GM23248 (cell line): ENCODE data around the gene PLPPR3. TPM values are rescaled to one million over a fixed set of nuclear protein-coding genes. Genes with fewer than 3 reads are reported as not detected.
"Not testable (repeated sequence)": the region's sequence is repeated elsewhere in the genome, so short reads cannot be mapped to it uniquely, and the experiment has no call there.

ENCODE experiments used
- DNase-seq: peaks from one replicate; pipeline ENCODE4 v3.0.0-alpha.2; 2015
- H2AFZ ChIP-seq: fragments of 200-600 bp; sonication (generic); 2 replicates; pipeline ENCODE4 v1.6.1; 2016; ENCODE audit warnings: antibody characterized with exemption
- H3F3A ChIP-seq: fragments of 200-600 bp; sonication (generic); 2 replicates; pipeline ENCODE4 v1.6.1; 2016; ENCODE audit warnings: mild to moderate bottlenecking, antibody characterized with exemption, mixed run types; ENCODE audit not compliant: insufficient read depth
- H3K27ac ChIP-seq: fragments of 200-600 bp; sonication (generic); 2 replicates; pipeline ENCODE4 v1.5.1; 2016; ENCODE audit warnings: mild to moderate bottlenecking
- H3K27me3 ChIP-seq: fragments of 200-600 bp; sonication (generic); replicated peaks from 2 replicates; pipeline ENCODE4 v1.6.1; 2016; ENCODE audit warnings: mild to moderate bottlenecking; ENCODE audit not compliant: insufficient read depth
- H3K36me3 ChIP-seq: fragments of 200-600 bp; sonication (generic); 2 replicates; pipeline ENCODE4 v1.6.1; 2016; ENCODE audit warnings: low read depth, mild to moderate bottlenecking
- H3K4me1 ChIP-seq: fragments of 200-600 bp; sonication (generic); 2 replicates; pipeline ENCODE4 v1.6.1; 2016; ENCODE audit warnings: mild to moderate bottlenecking; ENCODE audit not compliant: insufficient read depth
- H3K4me2 ChIP-seq: fragments of 200-600 bp; sonication (generic); one replicate; pipeline ENCODE4 v1.6.1; 2016; ENCODE audit warnings: mild to moderate bottlenecking; ENCODE audit not compliant: unreplicated experiment
- H3K4me3 ChIP-seq: fragments of 200-600 bp; sonication (generic); 2 replicates; pipeline ENCODE4 v1.5.1; 2016; ENCODE audit warnings: mild to moderate bottlenecking
- H3K79me2 ChIP-seq: fragments of 200-600 bp; sonication (generic); 2 replicates; pipeline ENCODE4 v1.6.1; 2016; ENCODE audit warnings: mild to moderate bottlenecking; ENCODE audit not compliant: insufficient read depth
- H3K9ac ChIP-seq: fragments of 200-600 bp; sonication (generic); 2 replicates; pipeline ENCODE4 v1.6.1; 2016; ENCODE audit warnings: mild to moderate bottlenecking
- H3K9me2 ChIP-seq: fragments of 200-600 bp; sonication (generic); 2 replicates; pipeline ENCODE4 v1.6.1; 2016; ENCODE audit warnings: mixed run types, mild to moderate bottlenecking, moderate library complexity; ENCODE audit not compliant: insufficient read depth
- H3K9me3 ChIP-seq: fragments of 200-600 bp; sonication (generic); one replicate; pipeline ENCODE4 v1.6.1; 2017; ENCODE audit warnings: low read depth
- H4K20me1 ChIP-seq: fragments of 200-600 bp; sonication (generic); 2 replicates; pipeline ENCODE4 v1.6.0; 2016; ENCODE audit not compliant: insufficient read depth
- EZH2 ChIP-seq: fragments of 200-600 bp; sonication (generic); IDR thresholded peaks from 2 replicates; pipeline ENCODE4 v1.6.1; 2018; ENCODE audit warnings: antibody characterized with exemption, mild to moderate bottlenecking; ENCODE audit not compliant: insufficient read depth, poor library complexity, severe bottlenecking
- EZH2phosphoT487 ChIP-seq: fragments of 200-600 bp; sonication (generic); IDR thresholded peaks from 2 replicates; pipeline ENCODE4 v1.6.1; 2018; ENCODE audit warnings: antibody characterized with exemption, moderate library complexity, mild to moderate bottlenecking, low read depth; ENCODE audit not compliant: insufficient read depth
- WGBS, 2 experiments: methylation state at CpG; one replicate each; pipeline ENCODE4 v1.1.6; 2015 to 2017; ENCODE audit warnings: low lambda C conversion rate in 2 of 2, low coverage in 1 of 2; ENCODE audit errors: missing lambda C conversion rate in 2 of 2; 5-methylcytosine and 5-hydroxymethylcytosine counted together
- in situ Hi-C: fragments of 300-500 bp; cut with MboI; formaldehyde crosslinking; loops from 2 replicates; pipeline ENCODE4 v1.15.0; 2020
- polyA plus RNA-seq: library from polyadenylated mRNA; unstranded; fragments of >200 nt; fragmentation: Nextera tagmentation; extraction: Ambion mirVana; gene quantifications from 2 replicates; pipeline ENCODE4 v1.2.1, GENCODE V29; 2016
- total RNA-seq: library from RNA; depleted of rRNA; stranded (reverse); fragments of >200 nt; shearing (Covaris generic); gene quantifications from 2 replicates; pipeline ENCODE4 v1.2.3, GENCODE V29; 2014

Gene PLPPR3
- total and polyA plus RNA-seq, 2 experiments from 2014 or later: 0.32 TPM; not detected in 1

- H3K36me3 ChIP-seq: no peaks in the 10 kb centered on the region
- peaks cover 10% of the 10 kb centered on the region for H3K4me1 ChIP-seq
- in situ Hi-C loops: no loop called here
- no peaks in the 10 kb centered on the region for H3K9me2 ChIP-seq
- no peak for DNase-seq
- no peaks in the 10 kb centered on the region for H3K9me3 ChIP-seq
- no peak overlapping the region for H2AFZ ChIP-seq
- no peaks in the 10 kb centered on the region for H3K27me3 ChIP-seq
- no peak overlapping the region for H3K4me2 ChIP-seq
- H3F3A ChIP-seq: no peaks in the 10 kb centered on the region
- no peaks in the 10 kb centered on the region for H4K20me1 ChIP-seq
- H3K27ac ChIP-seq: no peak overlapping the region
- H3K4me3 ChIP-seq: no peak overlapping the region
- H3K9ac ChIP-seq: no peak overlapping the region
- no peaks in the 10 kb centered on the region for H3K79me2 ChIP-seq
- 82 to 88% methylated on average over 12 of the region's 12 CpGs for WGBS, 2 experiments
- TF ChIP-seq EZH2phosphoT487: no peak
- no peak for TF ChIP-seq EZH2
Measured at GRCh38 chr19:855142-855541, 33.4 kb upstream of the PLPPR3 start.

DNA sequence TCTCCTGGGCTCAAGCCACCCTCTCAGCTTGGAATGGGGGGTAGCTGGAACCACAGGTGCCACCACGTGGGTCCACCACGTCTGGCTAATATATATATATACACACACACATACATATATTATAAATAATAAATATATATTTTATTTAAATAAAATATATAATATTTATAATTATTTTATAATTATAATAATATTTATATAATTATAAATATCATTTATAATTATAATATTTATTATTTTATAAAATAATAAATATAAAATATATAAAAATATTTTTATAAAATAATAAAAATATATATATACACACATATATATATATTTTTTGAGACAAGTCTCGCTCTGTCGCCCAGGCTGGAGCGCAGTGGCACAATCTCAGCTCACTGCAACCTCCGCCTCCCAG, 32.8 kb upstream of the PLPPR3 start:
- no peak overlapping the region for H3K27ac ChIP-seq
- no peak overlapping the region for H2AFZ ChIP-seq
- H3K4me3 ChIP-seq: no peak overlapping the region
- H3K9ac ChIP-seq: no peak overlapping the region
- no peaks in the 10 kb centered on the region for H3K9me3 ChIP-seq
- no peaks in the 10 kb centered on the region for H3K27me3 ChIP-seq
- H3F3A ChIP-seq: 0 out of 2 replicates have a peak, but pooled peaks cover 3% of the 10 kb centered on the region
- H4K20me1 ChIP-seq: no peaks in the 10 kb centered on the region
- no peak for DNase-seq
- no peaks in the 10 kb centered on the region for H3K36me3 ChIP-seq
- 74 to 82% methylated on average over 6 of the region's 6 CpGs for WGBS, 2 experiments
- H3K9me2 ChIP-seq: no peaks in the 10 kb centered on the region
- H3K4me2 ChIP-seq: no peak overlapping the region
- in situ Hi-C loops: no loop called here
- TF ChIP-seq EZH2 (no peak), EZH2phosphoT487 (no peak)
- H3K4me1 ChIP-seq: peaks cover 4% of the 10 kb centered on the region; the same call in 1 of the 2 replicates
- no peaks in the 10 kb centered on the region for H3K79me2 ChIP-seq

- DNase-seq, H3K27ac ChIP-seq, H3K79me2 ChIP-seq, H3K4me2 ChIP-seq, in situ Hi-C loops, H3K9me2 ChIP-seq, H4K20me1 ChIP-seq, H3K4me3 ChIP-seq, H3F3A ChIP-seq, H3K36me3 ChIP-seq, H3K27me3 ChIP-seq, H2AFZ ChIP-seq, H3K9ac ChIP-seq, H3K4me1 ChIP-seq, H3K9me3 ChIP-seq: not testable (repeated sequence)
- WGBS, 2 experiments: 94 to 98% methylated on average over 8 to 14 of the region's 17 CpGs
Measured at GRCh38 chr19:853614-854220, 32.0 kb upstream of the PLPPR3 start.

GRCh38 chr19:853014-853585, 31.3 kb upstream of the PLPPR3 start:
- Histone ChIP-seq H3K4me1 (0 out of 2 replicates have a peak, but pooled peaks cover 4% of the 10 kb centered on the region), H3K9ac (no peak overlapping the region), H3K4me2 (no peak overlapping the region), H2AFZ (no peak overlapping the region), H3F3A (0 out of 2 replicates have a peak, but pooled peaks cover 3% of the 10 kb centered on the region), H3K79me2 (no peaks in the 10 kb centered on the region), H3K27me3 (peaks cover 4% of the 10 kb centered on the region; the same call in 1 of the 2 replicates), H3K4me3 (no peak overlapping the region), H3K36me3 (no peaks in the 10 kb centered on the region), H4K20me1 (no peaks in the 10 kb centered on the region), H3K27ac (no peak overlapping the region), H3K9me3 (no peaks in the 10 kb centered on the region), H3K9me2 (no peaks in the 10 kb centered on the region)
- TF ChIP-seq EZH2 (no peak), EZH2phosphoT487 (no peak)
- no peak for DNase-seq
- in situ Hi-C loops: no loop called here
- 71 to 76% methylated on average over 24 to 66 of the region's 67 CpGs for WGBS, 2 experiments
